Glutamatergic neuron (in vitro differentiated cells): ENCODE measurements around the gene ADGRA3. TPM values are rescaled to one million over a fixed set of nuclear protein-coding genes. Genes with fewer than 3 reads are reported as not detected.

Experiments
- DNase-seq: peaks from one replicate; pipeline ENCODE4 v3.0.0; 2022
- H3K27ac Mint-ChIP-seq: one replicate; pipeline ENCODE4 v1.8.0; 2020; ENCODE audit warnings: mild to moderate bottlenecking, mixed read lengths, inconsistent platforms; ENCODE audit not compliant: unreplicated experiment
- H3K27me3 Mint-ChIP-seq: one replicate; pipeline ENCODE4 v1.8.0; 2020; ENCODE audit warnings: mild to moderate bottlenecking, moderate library complexity, mixed read lengths, inconsistent platforms; ENCODE audit not compliant: unreplicated experiment
- H3K36me3 Mint-ChIP-seq: one replicate; pipeline ENCODE4 v1.8.0; 2020; ENCODE audit warnings: mild to moderate bottlenecking, mixed read lengths, inconsistent platforms; ENCODE audit not compliant: unreplicated experiment
- H3K4me1 Mint-ChIP-seq: one replicate; pipeline ENCODE4 v1.8.0; 2020; ENCODE audit warnings: mild to moderate bottlenecking, low read depth, mixed read lengths, inconsistent platforms; ENCODE audit not compliant: unreplicated experiment
- H3K4me3 Mint-ChIP-seq: one replicate; pipeline ENCODE4 v1.8.0; 2020; ENCODE audit warnings: mild to moderate bottlenecking, mixed read lengths, inconsistent platforms; ENCODE audit not compliant: unreplicated experiment
- H3K9me3 Mint-ChIP-seq: one replicate; pipeline ENCODE4 v1.8.0; 2020; ENCODE audit warnings: mild to moderate bottlenecking, moderate library complexity, mixed read lengths, inconsistent platforms; ENCODE audit not compliant: unreplicated experiment
- CTCF ChIP-seq: fragments of 200-600 bp; sonication (generic); IDR thresholded peaks from one replicate; pipeline ENCODE4 v1.5.0; 2021; ENCODE audit not compliant: partially characterized antibody, unreplicated experiment
- total RNA-seq: library from RNA; stranded (reverse); fragmentation: NEBNext Ultra II Directional; extraction: Animal tissue kit (Norgen Biotek cat#: 25700); gene quantifications from one replicate; pipeline ENCODE4 v1.2.1, GENCODE V29; 2021; ENCODE audit not compliant: unreplicated experiment

Gene ADGRA3
- total RNA-seq, 1 donor from 2014 or later = 76.2 TPM

GRCh38 chr4:22522206-22522605 is 6.3 kb upstream of the ADGRA3 start:
- Mint-ChIP-seq H3K27ac (no peak overlapping the region), H3K9me3 (no peaks in the 10 kb centered on the region), H3K4me3 (no peak overlapping the region), H3K36me3 (no peaks in the 10 kb centered on the region), H3K4me1 (no peaks in the 10 kb centered on the region), H3K27me3 (no peaks in the 10 kb centered on the region)
- no peak for TF ChIP-seq CTCF
- no peak for DNase-seq

- H3K27me3 Mint-ChIP-seq = peaks cover 5% of the 10 kb centered on the region
- TF ChIP-seq CTCF = no peak
- no peak overlapping the region for H3K4me3 Mint-ChIP-seq
- no peaks in the 10 kb centered on the region for H3K36me3 Mint-ChIP-seq
- H3K9me3 Mint-ChIP-seq = peaks cover 6% of the 10 kb centered on the region
- no peak for DNase-seq
- no peak overlapping the region for H3K27ac Mint-ChIP-seq
- no peaks in the 10 kb centered on the region for H3K4me1 Mint-ChIP-seq
Measured at GRCh38 chr4:22521240-22521639, 5.4 kb upstream of the ADGRA3 start.

DNA sequence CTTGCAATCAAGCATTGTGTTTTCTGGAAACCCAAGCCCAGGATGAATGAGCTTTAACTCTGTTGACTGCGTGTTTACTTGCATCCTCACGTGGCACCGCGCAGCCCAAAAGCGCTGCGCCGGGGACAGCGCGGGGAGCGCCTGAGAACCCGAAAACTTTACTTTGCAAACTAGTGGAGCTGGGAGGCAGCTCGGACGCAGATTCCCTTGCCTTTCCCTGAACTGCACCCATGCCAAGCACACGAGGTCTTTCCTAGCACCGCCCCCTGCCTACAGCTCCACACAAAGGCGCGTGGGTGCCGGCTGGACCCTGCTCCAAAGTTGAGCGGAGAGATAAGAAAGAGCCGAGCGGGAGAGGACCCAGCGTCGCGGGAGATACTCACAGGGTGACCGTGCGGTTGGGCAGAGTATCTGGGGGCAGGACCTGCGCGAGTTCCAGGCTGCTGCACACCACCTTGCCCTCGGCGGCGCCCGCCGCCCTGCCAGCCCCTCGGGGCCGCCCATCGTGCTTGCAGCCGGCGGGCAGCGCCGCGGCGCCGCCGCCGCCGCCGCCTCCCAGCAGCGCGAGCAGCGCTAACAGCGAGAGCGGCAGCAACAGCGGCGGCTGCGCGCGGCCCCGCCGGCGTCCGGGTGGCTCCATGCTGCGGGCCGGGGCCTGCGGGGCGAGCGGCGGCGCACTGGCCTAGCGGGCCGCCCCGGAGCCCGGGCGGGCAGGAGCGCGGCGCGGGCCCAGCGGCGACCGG is 550 bp downstream of the ADGRA3 start:
- TF ChIP-seq CTCF = no peak
- Mint-ChIP-seq H3K4me3 (peak overlapping the region; percentile 99), H3K4me1 (peaks cover 14% of the 10 kb centered on the region), H3K27ac (peak overlapping the region; percentile 94), H3K27me3 (peaks cover 10% of the 10 kb centered on the region), H3K36me3 (no peaks in the 10 kb centered on the region), H3K9me3 (peaks cover 15% of the 10 kb centered on the region)
- DNase-seq = peak; percentile 74

- H3K4me3 Mint-ChIP-seq = peak overlapping the region; percentile 99
- H3K9me3 Mint-ChIP-seq = peaks cover 15% of the 10 kb centered on the region
- H3K27me3 Mint-ChIP-seq = peaks cover 10% of the 10 kb centered on the region
- peak overlapping the region; percentile 82 for H3K27ac Mint-ChIP-seq
- peaks cover 14% of the 10 kb centered on the region for H3K4me1 Mint-ChIP-seq
- TF ChIP-seq CTCF = no peak
- no peaks in the 10 kb centered on the region for H3K36me3 Mint-ChIP-seq
- no peak for DNase-seq
Measured at GRCh38 chr4:22514481-22514880, 1.4 kb downstream of the ADGRA3 start.

DNA sequence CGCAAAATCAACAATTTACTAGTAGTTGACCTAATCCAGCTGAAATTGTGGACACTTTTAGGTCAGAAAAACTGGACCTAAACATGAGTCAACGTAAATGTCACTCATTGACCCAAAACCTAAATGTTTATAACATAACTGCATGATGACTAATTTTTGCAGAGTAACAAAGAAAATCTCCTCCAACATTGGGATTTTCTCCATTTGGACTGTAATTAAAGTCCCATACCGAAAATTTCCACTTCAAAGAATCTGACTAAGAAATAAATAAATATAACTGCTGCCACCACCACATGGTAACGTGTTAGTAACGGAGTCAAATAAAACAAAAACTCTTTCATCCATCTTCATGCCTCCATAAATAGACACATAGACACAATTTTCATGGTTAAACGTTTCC is 1.9 kb downstream of the ADGRA3 start:
- peak overlapping the region; percentile 82 for H3K27ac Mint-ChIP-seq
- no peak for TF ChIP-seq CTCF

More for the DNA sequence above, 1.9 kb downstream of the ADGRA3 start:
- H3K36me3 Mint-ChIP-seq = no peaks in the 10 kb centered on the region
- H3K4me3 Mint-ChIP-seq = peak overlapping the region; percentile 99
- peaks cover 14% of the 10 kb centered on the region for H3K4me1 Mint-ChIP-seq
- peaks cover 15% of the 10 kb centered on the region for H3K9me3 Mint-ChIP-seq
- peaks cover 10% of the 10 kb centered on the region for H3K27me3 Mint-ChIP-seq
- DNase-seq = no peak
